HG03442 (cell line): ENCODE data around the gene SCIMP.
A peak's percentile ranks its signal among the peaks of the same experiment; 100 is the strongest.
"Not testable (repeated sequence)": the region's sequence is repeated elsewhere in the genome, so short reads cannot be mapped to it uniquely, and the experiment has no call there.

Experiments
- ATAC-seq: cut with Tn5 transposase; IDR thresholded peaks from one replicate; pipeline ENCODE4 v1.9.1; 2021; ENCODE audit warnings: mild to moderate bottlenecking, moderate library complexity; ENCODE audit not compliant: unreplicated experiment

Gene SCIMP

DNA sequence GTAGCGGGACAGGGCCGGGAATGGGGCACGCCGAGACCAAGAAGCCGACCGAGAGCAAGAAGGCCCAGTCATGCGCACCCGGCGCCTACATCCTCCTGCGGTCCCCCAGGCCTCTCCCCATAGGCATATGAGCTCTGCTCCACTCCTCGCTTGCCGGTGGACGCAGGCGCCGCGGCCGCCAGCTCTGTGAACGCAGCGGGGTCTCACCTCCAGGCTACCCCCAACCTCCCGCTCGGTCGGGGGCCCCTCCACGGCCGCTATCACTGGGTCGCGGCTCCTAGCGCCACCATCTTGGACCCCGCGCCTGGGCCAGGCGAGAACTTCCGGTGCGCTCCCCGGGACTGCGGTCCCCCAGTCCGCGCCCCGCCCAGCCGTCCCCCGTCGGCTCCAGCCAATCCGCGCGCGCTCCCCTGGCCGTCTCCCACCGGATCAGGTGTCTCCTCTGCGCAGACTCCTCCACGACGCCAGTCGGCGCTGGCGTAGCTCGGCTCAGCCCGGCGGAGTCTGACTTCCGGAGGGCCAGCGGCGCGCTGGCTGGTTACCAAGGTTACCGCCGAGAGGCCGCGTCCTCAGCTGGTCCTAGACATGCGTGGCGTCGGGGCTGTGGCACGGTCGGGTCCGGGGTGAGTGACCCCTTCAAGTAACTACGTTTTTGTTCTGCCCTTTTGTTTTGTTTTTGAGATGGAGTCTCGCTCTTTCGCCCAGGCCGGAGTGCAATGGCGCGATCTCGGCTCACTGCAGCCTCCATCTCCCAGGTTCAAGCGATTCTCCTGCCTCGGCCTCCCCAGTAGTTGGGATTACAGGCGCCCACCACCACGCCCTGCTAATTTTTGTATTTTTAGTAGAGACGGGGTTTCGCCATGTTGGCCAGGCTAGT is 42.9 kb downstream of the SCIMP start, which contains the start of gene ZNF594:
TSS of gene ZNF594 (minus strand) at position 328 of the 877 bp plus-strand sequence. CDS start 7,612 bp downstream, outside the sequence.
- ATAC-seq = peak; percentile 95

DNA sequence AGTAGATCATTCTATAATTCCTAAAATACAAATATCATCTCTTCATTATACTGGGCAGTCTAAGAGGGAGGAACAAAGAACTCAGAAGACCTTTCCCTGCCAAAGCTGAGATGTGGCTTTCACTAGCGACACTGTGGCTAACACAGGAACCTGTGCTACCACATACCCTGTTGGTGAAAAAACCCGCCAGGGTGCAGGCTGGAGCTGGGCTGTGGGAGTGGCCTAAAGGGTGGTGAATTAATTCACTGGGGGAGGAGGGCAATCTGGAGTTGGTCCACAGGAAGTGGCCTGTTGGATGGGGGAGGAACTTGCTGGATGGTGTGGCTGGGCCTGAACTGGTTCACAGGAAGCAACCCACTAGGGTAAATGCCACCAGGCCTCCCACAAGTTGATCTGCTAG is 50.4 kb downstream of the SCIMP start:
- no peak for ATAC-seq

DNA sequence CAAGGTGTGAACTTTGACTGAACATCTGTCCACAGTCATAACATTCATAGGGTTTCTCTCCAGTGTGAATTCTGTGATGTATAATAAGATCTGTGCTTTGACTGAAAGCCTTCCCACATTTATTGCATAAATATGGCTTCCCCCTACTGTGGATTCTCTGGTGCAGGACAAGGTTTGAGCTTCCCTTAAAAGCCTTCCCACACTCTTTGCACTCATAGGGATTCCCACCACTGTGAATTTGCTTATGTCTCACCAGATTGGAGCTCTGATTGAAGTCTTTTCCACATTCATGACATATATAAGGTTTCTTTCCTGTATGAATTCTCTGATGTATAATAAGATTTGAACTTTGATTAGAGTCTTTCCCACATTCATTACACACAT is 51.3 kb downstream of the SCIMP start:
- no peak for ATAC-seq

DNA sequence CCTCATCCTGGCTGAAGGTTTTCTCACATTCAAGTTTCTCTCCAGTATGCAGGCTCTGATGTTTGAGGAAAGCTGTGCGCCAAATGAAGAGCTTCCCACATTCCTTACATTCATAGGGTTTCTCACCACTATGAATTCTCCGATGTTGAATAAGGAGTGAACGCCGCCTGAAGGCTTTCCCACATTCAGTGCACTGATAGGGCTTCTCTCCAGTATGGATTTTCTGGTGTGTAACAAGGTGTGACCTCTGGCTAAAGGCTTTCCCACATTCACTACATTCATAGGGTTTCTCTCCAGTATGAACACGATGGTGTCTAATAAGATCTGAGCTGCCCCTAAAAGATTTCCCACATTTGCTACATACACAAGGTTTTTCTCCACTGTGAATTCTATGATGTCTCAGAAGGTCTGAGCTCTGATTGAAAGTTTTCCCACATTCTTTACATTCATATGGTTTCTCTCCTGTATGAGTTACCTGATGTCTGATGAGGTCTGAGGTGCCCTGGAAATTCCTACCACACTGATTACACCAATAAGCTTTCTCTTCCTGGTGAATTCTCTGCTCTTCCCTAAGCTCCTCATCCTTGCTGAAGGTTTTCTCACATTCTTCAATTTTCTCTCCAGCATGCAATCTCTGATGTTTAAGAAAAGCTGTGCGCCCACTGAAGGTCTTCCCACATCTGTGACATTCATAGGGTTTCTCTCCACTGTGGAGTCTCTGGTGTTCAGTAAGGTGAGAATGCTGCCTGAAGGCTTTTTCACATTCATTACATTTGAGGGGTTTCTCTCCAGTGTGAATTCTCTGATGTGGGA is 51.9 kb downstream of the SCIMP start:
- ATAC-seq = no peak

DNA sequence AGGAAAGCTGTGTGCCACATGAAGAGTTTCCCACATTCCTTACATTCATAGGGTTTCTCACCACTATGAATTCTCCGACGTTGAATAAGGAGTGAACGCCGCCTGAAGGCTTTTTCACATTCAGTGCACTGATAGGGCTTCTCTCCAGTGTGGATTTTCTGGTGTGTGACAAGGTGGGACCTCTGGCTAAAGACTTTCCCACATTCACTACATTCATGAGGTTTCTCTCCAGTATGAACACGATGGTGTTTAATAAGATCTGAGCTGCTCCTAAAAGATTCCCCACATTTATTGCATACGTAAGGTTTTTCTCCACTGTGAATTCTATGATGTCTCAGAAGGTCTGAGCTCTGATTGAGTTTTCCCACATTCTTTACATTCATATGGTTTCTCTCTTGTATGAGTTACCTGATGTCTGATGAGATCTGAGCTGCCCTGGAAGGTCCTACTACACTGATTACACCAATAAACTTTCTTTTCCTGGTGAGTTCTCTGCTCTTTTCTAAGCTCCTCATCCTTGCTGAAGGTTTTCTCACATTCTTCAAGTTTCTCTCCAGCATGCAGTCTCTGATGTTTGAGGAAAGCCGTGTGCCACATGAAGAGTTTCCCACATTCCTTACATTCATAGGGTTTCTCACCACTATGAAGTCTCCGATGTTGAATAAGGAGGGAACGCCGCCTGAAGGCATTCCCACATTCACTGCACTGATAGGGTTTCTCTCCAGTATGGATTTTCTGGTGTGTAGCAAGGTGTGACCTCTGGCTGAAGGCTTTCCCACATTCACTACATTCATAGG is 53.0 kb downstream of the SCIMP start:
- ATAC-seq = no peak

DNA sequence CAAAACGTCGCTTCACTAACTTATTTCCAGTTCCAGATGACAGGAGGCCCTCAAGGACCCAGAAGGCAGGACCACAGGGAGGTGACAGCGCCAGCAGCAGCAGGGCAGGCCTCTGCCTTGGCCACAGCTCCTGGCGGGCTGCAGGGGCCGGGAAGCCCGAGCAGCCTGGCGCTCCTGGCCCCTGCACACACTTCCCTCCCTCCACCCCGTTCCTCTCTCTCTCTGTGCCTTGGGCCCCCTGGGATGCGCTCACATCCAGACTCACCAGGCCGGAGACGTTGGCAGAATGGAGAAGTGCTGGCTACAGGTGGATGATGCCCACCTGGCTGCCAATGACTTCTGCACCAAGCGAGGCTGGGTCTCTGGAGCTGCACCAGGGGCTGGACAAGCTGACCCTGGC is 55.7 kb downstream of the SCIMP start:
- no peak for ATAC-seq

DNA sequence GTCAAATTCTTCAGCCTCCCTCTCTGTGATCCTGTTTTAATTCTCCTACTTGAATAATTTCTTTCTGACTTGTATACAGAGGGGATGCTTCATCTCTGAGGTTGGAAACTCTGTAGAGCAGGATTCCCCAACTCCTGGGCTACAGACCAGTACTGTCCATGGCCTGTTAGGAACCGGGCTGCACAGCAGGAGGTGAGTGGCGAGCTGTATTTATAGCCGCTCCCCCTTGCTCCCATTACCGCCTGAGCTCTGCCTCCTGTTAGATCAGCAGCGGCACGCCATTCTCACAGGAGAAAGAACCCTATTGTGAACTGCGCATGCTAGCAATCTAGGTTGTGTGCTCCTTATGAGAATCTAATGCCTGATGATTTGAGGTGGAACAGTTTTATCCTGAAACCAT is 59.6 kb downstream of the SCIMP start:
- not testable (repeated sequence) for ATAC-seq

DNA sequence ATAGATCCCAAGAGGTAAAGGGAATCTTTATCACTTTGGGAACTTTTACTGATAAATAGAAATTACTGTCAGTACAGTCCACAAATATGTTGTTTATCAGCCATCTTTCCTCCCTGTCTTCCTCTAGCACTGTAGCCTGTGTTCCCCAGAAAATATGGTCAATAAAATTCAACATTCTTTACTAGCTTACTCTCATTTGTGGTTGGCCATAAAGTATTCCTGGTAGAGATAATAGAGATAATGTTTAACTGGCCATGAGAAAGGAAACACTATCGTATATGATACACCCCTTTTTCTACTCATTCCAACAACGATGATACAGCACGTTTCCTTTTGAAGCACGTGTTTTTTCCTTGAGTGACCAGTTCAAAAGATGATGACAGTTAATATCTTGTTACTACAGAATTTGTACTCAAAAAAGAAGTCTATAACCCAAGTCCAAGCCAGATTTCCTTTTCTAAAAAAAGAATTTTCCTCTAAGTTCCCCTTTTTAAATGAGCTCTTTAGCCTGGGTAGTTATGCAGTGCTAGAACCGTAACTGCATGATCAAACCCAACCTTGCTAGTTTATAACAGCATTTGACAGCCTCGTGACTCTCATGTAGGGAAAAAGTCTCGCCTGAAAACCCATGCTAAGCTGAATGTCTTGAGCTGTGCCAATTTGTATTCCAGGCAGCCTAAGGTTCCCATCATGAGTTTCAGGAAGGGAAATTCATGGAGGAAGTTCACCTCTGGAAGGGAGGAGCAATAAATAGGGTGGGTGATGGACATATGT is 68.7 kb downstream of the SCIMP start:
- not testable (repeated sequence) for ATAC-seq

DNA sequence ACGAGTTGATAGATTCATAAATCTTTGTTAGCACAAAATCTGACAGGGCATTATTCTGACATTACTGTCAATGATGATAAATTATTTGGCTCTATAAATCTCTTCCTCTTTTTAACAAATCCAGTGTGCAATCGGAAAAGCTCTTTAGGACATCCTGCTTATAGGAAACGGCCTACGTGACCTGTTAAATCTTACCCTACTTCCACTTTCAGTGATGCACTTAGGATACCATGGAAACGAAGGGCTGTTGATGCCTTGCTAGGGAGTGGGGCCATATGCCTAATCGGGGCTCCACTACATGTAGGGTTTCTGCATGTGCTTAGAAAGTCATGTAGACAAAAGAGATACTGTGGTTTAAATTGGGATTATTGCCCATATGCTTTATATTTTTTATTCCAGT is 70.2 kb downstream of the SCIMP start:
- no peak for ATAC-seq

DNA sequence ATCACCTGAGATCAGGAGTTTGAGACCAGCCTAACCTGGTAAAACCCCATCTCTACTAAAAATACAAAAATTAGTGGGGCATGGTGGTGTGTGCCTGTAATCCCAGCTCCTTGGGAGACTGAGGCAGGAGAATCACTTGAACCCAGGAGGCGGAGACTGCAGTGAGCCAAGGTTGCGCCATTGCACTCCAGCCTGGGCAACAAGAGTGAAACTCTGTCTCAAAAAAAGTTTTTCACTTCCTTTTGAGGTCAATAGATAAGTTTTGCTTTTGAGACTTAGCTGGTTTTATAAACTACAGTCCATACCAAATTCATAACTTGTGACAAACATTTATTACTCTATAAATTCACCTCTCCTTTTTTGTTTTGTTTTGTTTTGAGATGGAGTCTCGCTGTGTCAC is 72.9 kb downstream of the SCIMP start:
- ATAC-seq = not testable (repeated sequence)

DNA sequence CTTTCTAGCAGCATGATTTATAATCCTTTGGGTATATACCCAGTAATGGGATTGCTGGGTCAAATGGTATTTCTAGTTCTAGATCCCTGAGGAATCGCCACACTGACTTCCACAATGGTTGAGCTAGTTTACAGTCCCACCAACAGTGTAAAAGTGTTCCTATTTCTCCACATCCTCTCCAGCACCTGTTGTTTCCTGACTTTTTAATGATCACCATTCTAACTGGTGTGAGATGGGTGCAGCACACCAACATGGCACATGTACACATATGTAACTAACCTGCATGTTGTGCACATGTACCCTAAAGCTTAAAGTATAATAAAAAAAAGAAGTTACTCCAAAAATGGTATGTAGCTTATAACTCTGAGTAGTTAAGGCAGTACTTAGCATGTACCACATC is 74.0 kb downstream of the SCIMP start:
- not testable (repeated sequence) for ATAC-seq
